Measurements from ENCODE around the gene EDNRA.

The EDNRA gene

DNA sequence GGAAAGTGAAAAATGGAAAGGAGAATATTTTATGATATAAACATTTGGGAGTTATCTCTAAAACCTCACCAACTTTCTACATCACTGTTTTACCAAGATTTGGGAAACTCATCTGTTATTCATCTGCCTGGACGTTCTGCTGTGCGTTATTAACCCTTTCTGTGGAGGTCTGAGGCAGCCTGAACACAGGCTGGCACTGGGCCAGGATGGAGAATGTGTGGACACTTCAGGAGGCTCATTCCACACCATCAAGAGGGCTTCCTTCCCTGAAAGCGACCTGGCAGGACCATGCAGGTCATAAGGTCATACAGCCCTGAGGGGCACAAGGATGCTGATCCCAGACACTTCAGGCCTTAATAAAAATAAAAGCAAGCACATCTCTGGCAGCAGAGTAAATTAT, 105.1 kb downstream of the EDNRA start:
- no peak overlapping the region for H3K27ac ChIP-seq

DNA sequence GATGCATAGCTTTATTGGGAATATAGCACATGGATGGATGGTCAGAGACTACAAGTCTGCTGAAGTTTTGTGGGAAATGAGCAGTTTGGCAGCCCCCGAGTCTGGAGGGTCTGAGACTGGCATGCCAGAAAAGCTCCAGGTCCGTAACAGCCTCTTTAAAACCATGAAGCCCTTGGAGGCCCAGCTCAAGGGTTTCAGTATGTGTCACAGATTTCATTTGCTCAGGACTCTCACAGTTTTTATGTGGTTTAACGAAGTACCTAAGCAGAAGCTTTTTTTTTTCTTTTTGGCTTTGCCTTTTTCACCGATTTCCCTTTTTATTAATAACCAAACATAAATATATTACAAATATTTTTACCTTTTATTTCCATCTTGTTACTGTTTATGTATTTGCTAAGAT, 105.7 kb downstream of the EDNRA start:
- TF ChIP-seq, protein P1, sequence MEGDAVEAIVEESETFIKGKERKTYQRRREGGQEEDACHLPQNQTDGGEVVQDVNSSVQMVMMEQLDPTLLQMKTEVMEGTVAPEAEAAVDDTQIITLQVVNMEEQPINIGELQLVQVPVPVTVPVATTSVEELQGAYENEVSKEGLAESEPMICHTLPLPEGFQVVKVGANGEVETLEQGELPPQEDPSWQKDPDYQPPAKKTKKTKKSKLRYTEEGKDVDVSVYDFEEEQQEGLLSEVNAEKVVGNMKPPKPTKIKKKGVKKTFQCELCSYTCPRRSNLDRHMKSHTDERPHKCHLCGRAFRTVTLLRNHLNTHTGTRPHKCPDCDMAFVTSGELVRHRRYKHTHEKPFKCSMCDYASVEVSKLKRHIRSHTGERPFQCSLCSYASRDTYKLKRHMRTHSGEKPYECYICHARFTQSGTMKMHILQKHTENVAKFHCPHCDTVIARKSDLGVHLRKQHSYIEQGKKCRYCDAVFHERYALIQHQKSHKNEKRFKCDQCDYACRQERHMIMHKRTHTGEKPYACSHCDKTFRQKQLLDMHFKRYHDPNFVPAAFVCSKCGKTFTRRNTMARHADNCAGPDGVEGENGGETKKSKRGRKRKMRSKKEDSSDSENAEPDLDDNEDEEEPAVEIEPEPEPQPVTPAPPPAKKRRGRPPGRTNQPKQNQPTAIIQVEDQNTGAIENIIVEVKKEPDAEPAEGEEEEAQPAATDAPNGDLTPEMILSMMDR (conservative IDR thresholded peaks at IDR 0.05), result no peak
- TF ChIP-seq ZFX (IDR thresholded peaks at IDR 0.05), result no peak
- no peak overlapping the region for H3K27ac ChIP-seq

More for the DNA sequence above, 105.1 kb downstream of the EDNRA start:
- no peak for TF ChIP-seq ZFX (IDR thresholded peaks at IDR 0.05)
- TF ChIP-seq, protein P1 (conservative IDR thresholded peaks at IDR 0.05), result no peak

GRCh38 chr4:147587041-147587440, 106.1 kb downstream of the EDNRA start:
- TF ChIP-seq, protein P1 (conservative IDR thresholded peaks at IDR 0.05), result no peak
- TF ChIP-seq ZFX (IDR thresholded peaks at IDR 0.05), result no peak
- no peak overlapping the region for H3K27ac ChIP-seq

DNA sequence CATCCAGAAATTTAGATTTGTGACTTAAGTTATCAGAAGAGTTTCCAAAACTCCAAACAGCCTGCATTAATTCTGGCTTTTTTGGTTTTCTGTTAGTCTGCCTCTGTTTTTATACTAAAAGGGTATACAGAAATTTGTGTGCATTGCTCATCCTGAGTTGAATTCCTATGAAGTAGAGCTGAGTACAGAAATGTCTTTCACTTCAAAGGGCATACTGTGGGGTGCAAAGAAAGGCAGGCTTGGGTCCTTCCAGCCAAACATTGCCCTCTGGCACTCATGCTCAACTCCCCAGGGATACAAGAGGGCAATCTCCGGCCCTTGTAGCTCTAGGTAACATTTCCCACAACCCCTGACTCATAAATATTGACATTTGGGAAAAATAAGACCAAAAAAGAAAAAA, 108.7 kb downstream of the EDNRA start:
- TF ChIP-seq ZFX (IDR thresholded peaks at IDR 0.05), result no peak
- TF ChIP-seq, protein P1 (conservative IDR thresholded peaks at IDR 0.05), result no peak
- H3K27ac ChIP-seq, result no peak overlapping the region

DNA sequence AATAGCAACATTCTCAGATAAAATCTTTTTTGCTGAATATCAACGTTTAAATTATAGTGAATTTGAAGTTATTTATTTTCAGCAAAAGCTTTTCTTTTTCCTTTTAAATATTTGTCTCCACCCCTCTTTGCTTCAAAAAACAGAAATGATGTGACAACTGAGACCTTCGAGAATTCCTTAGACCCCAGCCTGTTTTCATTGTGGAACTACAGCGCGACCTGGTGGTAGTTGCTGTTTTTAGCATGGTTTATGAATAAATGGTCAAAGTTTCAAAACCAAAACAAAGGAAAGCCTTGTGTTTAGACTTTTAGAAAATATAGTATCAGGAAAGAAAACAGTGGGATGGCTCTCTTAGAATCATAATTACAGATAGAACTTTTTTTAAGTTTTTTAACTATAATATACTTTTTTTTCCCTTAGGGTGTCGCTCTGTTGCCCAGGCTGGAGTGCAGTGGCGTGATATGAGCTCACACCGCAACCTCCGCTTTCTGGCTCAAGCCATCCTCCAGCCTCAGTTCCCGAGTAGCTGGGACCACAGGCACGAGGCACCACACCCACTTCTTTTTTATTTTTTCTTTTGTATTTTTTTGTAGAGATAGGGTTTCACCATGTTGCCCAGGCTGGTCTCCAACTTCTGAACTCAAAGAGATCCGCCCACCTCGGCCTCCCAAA, 109.5 kb downstream of the EDNRA start:
- TF ChIP-seq, protein P1 (conservative IDR thresholded peaks at IDR 0.05), result peak; percentile 85
- TF ChIP-seq ZFX (IDR thresholded peaks at IDR 0.05), result no peak
- H3K27ac ChIP-seq, result peak overlapping the region; percentile 36; the same call in 1 of the 2 replicates

DNA sequence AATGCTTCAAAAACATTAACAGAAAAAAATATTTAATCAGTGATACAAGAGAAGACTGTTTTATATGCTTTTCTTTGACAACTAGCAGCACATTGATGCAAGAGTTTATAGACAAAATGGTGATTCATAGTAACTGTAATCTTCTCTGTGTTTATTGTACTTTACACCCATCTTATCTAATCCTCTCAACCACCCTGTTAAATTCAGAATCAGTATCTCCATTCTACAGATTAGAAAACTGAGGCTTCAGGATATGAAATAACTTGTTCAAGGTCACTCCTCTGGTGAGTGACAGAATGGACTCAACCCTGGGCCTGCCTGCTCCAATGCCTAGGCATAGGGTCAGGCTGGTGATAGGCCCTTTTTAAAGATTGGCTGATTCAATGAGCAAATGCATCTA, 110.2 kb downstream of the EDNRA start:
- TF ChIP-seq, protein P1 (conservative IDR thresholded peaks at IDR 0.05), result no peak
- TF ChIP-seq ZFX (IDR thresholded peaks at IDR 0.05), result no peak
- H3K27ac ChIP-seq, result no peak overlapping the region; the same call in 1 of the 2 replicates

- TF ChIP-seq, protein P1 (conservative IDR thresholded peaks at IDR 0.05), result no peak
- TF ChIP-seq ZFX (IDR thresholded peaks at IDR 0.05), result no peak
- H3K27ac ChIP-seq, result no peak overlapping the region
These were observed 113.2 kb downstream of the EDNRA start for GRCh38 chr4:147594107-147594506.
